CD4-positive, alpha-beta T cell treated with Interleukin-6 at 100 ng/mL for 8 hours (primary cell): ENCODE results near the gene PLCB1.
"Not testable (repeated sequence)": the region's sequence is repeated elsewhere in the genome, so short reads cannot be mapped to it uniquely, and the experiment has no call there.

ENCODE experiments used
- DNase-seq: peaks from one replicate; pipeline ENCODE4 v3.0.0-alpha.2; 2020; ENCODE audit warnings: mixed read lengths, low spot score

The PLCB1 gene

DNA sequence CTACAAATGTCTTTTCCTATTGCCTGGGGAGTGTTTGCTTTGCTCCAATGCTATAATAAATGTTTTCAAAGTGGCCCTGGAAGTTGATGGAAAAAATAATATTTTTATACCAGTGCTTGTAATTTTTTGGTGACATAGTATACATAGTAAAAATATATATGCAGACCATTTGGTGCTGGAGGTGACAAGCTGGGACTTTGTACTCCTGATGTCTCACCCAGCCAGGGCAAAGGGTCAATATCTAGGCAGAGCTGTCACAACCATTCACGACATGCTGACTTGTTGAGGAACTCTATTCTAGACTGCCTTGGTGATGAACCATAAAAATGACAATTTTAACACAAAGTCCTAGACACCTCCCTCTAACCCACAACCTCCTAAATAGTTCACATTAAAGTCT, 203.0 kb downstream of the PLCB1 start:
- no peak for DNase-seq

DNA sequence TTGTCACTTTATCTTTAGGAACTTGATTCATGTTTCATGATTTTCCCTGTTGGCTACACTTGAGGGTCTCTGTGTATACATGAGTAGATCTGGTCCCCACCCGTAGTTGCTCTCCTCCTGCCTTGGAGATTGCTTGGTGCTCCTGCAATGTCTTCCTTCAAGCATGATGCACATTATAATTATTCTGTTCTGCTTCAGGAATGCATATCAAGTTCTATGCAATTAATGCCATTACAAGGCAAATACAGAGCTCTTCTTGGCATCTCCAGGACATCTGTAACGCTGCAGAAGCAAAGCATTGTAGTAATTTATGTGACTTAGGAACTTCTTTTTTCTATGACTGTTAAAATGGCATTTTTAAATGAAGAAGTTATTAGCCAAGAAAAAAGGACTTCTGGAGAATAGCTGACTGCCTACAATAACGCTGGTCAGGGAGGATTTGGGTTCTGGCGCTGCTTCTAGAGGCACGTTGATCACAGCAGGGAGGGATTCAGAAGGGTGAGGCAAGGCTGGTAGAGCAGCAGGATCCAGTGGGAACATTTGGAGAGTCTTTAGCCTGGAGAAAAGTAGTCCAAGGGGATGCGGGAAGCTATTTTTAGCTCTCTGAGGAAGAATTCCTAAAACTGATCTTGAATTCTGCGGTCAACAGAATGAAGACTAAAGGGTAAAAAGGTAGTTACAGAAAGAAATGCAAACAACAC, 203.6 kb downstream of the PLCB1 start:
- DNase-seq: no peak

DNA sequence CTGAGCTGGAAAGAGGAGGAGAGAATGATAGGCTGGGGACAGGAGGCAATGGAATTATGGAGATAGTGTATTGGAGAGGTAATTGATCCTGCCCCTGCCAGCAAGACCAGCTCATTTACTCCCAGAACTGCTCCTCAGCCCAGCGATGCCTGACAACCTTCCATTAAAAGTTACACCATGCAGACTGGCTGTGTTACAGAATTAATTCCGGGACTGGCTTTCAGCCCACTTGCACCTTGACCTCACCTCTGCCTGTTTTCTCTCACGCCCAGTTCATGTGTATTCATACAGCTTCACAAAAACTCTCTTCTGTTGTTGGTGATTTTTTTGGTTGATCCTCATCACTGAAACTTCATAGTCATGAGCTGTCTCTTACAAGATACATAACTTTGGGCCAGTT, 207.3 kb downstream of the PLCB1 start:
- no peak for DNase-seq

DNA sequence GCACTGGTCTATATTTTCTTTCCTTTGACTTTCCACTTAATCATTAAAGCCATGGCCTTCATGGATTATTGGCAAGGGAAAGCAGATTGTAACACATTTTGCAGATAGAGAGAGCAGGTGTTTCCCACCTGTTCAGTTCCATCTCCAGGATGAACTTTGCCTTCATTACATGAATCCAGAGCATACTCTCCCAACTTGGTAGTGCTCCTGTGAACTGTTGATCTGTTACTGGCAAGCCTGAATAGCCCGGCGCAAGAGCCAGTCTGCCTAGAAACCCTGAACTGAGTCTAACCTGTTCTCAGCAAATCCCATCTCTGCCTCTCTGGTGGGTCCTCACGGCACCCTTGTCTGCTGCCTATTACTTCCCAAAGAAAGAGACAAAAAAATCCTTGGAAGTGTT, 210.3 kb downstream of the PLCB1 start:
- DNase-seq: no peak

DNA sequence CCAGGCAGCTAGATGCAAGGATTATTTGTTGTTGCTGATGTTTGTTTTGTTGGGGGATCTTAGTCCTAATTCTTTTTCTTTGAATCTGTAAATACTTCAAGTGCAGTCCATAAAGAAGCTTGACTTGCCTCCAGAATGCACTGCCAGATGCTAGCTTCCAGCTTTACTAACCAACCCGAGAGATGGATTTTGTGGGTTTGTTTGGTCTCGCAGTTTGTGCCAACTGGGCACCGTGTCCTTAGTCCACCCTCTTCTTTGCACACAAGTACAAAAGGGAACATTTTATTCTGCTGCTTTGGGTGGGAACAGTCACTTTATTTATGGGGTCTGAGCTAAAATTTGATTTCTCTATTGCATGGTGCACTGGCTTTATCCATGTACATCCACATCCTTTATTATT, 212.0 kb downstream of the PLCB1 start:
- no peak for DNase-seq

DNA sequence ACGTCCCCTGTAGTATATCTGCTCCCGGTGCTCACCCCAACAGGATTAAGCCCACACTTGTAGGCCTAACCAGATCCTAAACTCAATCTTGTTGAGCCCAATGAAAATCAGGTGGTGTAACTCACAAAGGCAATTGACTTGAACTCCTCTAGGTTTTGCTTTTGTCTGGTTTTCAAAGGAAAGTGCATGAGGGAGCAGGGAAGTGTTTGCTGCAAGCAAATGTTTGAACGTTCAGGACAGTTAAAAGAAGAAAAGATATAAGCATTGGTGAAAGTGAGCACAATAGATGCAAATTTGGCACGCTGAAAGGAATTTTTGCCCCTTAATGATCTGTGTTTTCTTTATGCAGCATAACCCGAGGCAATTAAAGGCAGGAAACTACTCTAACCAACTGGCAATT, 212.6 kb downstream of the PLCB1 start:
- no peak for DNase-seq

DNA sequence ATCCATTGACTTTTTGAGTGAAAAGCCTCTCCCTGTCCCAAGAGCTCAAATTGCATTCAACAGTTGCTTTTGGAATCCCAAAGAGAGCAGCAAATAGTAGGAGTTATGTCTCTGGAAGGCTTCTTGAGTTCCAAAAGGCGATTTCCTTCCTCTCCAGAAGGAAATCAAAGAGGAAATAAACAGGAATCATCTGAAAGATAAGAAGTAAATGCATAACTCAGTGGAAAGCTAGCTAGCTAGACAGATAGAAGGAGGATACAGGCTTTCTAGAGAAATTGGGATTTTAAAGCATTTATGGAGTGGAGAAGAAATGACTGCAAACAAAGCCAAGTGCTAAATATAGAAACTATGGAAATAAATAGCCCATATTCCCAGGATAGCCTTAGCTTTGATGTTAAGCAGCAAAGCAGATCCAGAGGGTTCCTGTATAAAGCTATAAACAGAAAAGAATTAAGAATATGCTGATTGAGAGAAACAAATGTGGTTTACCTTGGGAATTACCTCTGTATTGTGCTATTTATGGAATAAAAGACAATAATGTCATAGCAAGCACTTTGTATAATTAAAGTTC, 214.7 kb downstream of the PLCB1 start:
- no peak for DNase-seq

DNA sequence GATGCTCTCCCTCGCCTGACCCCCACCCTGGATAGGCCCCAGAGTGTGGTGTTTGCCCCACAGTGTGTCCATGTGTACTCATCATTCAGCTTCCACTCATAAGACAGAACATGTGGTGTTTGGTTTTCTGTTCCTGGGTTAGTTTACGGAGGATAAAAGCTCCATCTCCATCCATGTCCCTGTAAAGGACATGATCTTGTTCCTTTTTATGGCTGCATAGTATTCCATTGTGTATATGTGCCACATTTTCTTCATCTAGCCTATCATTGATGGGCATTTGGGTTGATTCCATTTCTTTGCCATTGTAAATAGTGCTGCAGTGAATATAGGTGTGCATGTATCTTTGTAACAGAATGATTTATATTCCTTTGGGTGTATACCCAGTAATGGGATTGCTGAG, 218.2 kb downstream of the PLCB1 start:
- DNase-seq: not testable (repeated sequence)

DNA sequence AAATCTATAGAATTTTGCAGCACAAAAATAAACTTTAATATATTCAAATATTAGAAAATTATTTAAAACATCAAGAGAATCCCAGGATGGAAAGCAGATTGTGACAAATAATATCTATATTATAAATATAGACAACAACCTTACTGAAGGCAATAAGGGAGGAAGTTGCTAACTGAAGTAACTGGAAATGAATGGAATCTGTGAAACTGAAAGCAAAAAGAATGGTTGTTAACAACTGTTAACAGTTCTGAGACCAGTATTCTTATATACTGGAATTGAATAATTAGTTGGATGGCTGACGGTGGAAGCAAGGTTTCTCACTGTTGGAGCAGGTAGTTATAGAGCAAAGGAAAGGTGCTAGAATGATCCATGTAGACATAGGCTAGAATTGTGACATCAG, 220.4 kb downstream of the PLCB1 start:
- no peak for DNase-seq

DNA sequence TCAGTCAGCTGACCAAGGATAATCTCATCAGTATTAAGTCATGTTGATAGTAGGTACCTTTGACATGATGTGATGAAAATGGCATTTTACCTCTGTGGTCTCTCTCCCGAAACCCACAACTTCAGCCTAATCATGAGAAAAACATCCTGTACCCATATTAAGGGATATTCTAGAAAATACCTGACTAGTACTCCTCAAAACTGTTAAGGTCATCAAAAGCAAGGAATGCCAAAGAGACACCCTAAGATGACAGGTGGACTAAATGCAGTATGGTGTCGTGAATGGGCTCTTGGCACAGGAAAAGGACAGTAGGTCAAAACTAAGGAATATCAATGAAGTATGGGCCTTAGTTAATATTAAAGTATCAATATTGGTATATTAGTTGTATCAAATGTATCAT, 221.4 kb downstream of the PLCB1 start:
- no peak for DNase-seq

DNA sequence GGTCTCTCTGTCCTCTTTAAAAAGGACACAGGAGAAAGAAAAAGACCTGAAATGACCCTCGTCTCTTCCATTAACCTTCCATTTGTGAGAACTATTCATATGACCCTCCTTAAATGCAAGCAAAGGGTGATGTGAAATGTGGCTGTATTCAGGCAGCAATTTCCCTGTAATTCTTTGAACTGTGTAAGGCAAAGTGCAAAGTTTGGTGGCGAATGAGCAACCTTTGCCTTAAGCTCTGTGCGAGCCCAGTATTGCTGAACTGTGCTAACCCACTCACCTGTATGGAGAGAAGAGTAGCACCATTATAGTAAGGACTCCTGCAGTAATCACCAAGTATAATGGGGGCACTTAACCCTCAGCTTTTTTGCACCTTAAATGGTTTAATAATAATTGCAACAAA, 223.4 kb downstream of the PLCB1 start:
- no peak for DNase-seq

DNA sequence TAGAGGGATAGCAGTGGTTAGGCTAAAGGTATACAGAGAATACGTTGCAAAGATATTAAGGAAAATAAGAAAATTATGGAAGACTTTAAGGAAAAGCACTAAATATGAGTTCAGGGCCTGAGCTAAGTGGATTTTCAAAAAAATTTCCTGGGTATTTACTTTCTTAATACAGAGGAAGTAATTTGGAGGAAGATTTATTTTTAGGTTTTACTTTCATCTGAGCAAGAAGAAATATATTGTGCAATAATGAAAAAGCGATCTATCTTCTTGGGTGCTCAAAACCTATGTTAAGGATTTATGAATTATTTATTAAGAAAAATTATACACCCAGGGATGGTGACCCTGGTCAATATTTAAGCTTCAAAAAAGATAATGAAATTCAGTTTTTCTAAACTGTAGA, 224.7 kb downstream of the PLCB1 start:
- no peak for DNase-seq

DNA sequence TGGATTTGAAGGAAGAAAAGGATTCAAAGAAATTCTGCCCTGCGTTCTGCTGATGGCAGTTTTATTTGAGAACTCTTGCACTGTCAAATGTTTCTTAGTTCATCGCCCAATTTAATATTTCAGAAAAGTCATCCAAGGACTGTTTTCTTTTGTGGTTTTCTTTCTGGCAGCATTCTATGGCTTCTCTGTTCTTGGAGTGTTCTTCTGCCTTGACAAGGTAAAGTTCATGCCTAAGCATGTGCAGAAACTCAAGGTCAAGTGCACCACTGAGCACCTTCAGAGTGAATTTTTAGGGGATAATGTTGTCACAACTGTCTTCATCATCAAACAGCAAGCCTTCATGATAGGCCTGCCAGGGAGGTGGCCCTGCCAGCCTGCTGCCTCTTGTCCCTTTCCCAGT, 225.6 kb downstream of the PLCB1 start:
- no peak for DNase-seq

DNA sequence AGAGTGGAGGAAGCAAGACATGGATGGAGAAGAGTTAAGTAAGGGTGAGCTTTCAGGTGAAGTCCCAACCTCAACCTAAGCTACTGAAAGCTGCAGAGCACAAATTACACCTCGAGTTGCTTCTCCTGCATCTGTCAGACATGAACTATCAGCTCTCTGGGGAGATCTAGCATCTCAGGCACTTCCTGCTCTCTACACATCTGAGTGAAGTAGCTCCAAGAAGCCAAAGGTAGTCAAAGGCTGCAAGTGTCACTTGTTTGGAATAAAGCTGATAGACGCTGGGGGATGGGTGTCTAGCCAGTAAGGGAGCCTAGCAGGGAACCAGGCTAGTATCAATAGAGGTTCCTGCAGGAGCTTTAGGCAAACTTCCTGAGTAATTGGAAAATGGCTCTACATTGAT, 228.0 kb downstream of the PLCB1 start:
- DNase-seq: no peak

DNA sequence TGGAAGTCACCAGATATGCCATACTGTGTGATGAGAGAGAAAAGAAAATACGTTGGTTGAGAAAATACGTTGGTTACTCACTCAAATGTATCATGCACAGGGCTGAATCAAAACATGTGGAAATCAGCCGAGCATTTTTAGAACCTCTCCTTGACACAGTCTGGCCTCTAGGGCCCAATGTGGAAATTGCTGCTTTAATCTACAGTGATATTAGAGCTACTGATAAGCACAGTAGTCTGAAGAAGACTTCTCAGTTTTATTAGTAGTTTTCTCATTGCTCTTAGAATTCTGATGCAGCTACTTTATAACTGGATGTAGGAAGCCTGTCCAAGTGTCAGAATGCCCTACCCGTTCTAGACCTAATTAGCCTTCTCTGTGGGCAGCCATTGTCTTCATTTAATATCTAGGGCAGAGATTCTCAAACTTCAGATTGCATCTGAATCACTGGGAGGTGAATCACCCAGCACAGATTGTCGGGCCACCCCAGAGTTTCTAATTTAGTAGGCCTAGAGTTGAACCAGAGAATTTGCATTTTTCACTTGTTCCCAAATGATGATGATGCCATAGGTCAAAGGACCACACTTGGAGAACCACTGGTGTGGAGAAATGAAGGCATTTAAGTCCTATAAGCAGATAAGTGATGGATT, 229.1 kb downstream of the PLCB1 start:
- DNase-seq: no peak

DNA sequence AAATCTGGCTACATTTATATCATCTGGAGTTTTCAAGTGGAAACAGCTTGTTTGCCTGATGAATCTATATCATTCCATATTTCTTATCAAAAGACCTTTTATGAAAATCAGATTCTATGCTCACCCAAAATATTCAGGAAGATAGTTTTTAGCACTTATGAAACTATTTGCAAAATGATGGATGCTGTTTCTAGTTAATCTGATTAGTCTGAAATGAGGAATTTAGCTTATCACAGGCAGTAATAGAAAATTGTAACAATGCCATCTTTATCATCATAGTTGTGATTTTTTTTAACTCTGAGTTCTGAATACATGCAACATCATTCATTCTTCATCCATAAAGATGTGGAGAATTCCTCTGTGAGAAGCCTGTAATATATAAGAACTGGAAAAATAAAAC, 229.7 kb downstream of the PLCB1 start:
- DNase-seq: no peak

DNA sequence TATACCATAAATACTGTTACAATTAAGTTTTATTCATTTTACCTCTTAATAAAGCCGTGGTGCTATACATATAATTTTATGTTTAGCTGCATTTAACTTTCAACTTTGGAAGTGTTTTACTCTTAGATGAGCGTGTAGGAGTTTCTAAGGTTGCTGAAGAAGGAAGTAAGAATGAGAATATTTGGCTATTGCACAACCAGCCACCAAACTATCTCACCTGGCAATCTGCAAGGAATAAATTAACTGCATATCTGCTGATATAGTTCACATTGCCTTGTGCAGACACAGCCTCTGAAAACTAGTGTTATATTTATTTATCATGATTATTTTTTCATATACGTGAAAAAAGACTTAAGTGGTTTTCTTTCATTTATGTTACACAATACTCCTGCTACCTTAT, 230.4 kb downstream of the PLCB1 start:
- no peak for DNase-seq

DNA sequence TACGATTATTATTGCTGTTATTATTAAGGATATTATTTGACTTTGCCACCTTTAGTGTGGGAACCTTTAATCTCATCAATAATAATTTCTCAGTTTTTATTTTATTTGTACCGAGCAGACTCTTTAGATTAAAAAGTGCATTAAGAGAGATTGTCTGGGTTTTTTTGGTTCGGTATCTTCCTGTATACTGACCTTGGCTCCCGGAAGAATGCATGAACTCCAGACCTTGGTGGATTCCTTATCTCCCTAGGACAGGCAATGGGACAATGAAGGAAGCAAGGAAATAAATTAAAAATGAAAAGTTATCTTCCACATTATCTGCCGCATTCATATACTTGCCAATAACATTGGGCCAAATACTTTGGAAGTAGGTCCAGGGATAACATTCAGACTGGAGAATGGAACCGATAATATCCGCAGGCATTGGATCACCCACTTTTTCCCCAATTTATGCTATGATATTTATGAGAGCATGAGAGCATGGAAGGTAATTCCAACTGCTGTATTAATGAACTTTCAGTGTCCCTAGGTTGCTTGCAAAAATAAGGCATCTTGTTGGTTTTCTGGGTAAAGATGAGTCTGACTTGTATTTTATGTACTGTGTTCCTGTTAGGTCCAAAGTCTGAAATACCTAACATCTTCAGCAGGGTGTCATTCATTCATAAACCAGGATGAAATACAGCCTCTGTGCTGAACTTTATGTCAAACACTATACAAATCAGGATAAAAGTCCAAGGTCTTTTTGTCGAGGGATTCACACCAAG, 232.1 kb downstream of the PLCB1 start:
- DNase-seq: no peak

DNA sequence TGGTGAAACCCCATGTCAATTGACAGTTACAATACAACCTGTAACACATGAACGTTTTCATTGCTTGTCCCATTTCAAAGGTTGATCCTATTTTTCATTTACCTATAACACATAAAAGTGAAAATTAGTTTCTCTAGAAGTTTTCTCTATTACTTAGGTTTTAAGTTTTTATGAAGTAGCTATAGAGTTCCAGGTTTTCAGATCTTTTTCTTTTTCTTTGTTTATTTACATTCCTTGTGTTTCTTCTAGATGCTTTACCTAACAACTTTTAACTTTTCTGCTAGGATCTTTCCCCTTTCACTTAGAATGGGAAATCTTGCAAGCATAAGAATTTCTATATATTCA, 232.6 kb downstream of the PLCB1 start:
- no peak for DNase-seq

DNA sequence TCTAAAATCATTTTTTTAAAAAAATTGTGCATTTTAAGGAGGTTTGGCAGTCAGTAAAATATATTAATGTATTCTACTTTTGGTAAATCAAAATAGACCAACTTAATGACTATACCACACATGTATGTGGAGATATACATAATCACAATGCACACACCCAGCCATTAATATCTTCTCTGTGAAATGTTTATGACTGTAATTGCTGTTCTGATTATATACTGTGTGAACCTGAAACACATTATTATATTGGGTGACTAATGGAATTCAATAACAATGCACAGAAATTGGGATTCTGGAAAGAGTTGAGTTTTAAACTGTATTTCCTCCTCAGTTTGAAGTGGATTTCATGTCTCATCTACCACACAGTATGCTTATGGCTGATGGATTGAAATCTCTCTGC, 233.6 kb downstream of the PLCB1 start:
- no peak for DNase-seq

DNA sequence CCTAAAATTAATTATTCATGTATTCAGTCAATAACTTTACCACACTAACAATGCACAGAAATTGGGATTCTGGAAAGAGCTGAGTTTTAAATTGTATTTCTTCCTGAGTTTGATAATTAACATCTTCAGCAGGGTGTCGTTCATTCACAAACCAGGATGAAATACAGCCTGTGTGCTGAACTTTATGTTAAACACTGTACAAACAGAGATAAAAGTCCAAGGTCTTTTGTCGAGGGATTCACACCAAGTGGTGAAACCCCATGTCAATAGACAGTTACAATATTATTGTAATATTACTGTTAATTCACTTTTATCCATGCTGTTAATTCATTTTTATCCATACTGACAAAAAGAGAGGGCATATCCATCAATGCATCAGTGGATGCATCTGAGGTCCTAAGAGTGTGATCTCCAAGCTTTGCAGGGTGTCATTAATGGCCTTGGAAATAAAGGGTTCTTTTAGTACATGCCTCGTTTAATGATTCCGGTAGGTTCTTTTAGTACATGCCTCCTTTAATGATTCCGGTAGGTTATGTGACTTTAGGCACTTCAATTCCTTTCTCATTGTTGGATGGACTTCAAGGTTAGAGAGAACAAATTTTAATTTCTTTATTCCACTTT, 234.3 kb downstream of the PLCB1 start:
- no peak for DNase-seq

DNA sequence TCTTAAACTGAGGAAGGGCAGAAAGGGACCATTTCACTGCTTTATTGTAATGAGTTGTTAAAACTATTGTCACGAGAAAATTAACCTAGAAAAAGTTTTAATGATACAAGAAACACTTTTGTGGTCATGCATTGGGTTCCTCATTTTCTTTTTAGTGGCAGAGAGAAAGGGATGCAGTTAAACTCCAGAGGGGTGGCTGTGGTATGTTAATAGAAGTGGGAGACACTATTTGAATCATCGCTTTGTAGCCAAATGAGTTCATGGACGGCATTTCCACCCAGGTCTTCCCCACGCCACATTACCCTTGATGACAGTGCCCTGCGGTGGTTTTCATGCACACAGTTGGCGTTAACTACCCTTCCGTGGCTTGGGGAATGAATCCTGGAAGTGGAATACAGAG, 235.6 kb downstream of the PLCB1 start:
- DNase-seq: no peak

DNA sequence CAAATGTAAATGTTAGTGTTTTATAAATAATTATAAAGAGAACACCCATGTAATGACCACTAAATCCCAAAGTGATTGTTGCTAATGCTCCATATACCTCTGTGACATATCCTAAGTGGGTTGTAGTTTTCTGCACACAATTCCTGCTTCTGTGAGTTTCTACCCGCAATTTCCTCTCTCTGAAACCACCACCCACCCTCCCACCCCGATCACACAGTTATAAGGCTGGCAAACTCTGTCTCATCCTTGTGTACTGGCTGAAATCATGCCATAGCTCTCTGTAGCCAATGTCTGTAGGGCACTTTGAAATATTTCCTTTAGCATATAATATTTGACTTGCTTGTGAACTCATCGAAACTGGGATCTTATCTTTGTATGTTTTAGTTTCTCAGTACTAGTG, 236.6 kb downstream of the PLCB1 start:
- DNase-seq: no peak
